NCI-H82 treated with DMSO at 0.1 percent for 48 hours (cell line): Measurements from ENCODE around the gene RGL1.

Source experiments
- DNase-seq: peaks from one replicate; lab custom pipeline; 2025; ENCODE audit not compliant: unreplicated experiment; lab: John Stamatoyannopoulos, UW

The RGL1 gene

DNA sequence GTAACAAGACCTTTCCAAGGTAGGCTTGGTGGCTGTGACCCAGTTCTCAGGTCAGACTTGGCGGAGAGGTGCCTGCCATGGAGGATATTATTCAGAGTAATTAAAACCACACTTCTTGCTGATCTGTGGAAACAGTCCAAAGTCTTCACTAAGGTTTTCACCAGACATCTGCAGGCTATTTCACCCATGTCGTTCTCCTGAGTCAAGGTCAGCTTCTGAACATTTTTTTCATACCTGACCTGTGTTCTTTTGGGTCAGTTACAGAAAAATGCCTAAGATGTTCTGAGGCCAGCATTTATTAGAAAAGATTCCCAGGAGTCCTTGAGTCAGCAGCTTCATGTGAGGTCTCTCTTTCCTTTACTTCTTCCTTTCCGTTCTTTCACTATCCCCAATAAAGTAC lies 54.9 kb downstream of the RGL1 start:
- no peak for DNase-seq

DNA sequence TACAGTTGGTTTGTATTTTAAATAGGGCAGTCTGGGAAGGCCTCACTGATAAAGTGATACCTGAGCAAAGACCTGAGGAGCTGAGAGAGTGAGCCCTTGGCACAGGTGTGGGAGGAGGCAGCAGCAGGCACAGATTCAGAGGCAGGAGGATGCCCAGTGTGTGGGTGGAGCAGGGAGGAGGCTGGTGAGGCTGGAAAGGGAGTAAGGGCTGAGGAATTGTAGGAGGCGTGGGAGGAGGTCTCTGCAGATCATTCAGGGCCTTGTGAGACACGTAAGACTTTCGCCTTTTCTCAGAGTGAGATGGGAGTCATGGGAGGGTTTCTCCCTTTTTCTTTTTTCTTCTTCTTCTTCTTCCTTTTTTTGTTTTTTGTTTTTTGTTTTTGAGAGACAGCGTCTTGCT lies 58.0 kb downstream of the RGL1 start:
- DNase-seq = no peak

DNA sequence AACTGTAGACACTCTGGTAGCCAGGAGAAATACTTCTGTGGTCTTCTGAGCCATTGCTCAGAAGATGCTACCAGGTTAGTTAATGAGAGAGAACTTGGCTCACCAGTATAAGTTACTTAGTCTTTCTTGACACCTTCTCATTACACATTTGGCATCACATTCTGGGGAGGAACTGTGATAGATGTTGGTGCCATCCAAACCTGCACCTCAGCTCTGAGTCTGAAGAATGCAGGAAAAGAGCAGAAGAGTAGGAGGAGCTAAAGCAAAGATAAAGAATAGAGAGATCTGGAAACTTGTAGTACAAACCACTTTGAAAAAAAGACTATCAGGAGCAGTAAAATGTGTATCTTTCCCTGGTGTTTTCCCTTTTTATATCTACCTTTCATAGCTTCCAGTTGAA lies 58.9 kb downstream of the RGL1 start:
- no peak for DNase-seq

DNA sequence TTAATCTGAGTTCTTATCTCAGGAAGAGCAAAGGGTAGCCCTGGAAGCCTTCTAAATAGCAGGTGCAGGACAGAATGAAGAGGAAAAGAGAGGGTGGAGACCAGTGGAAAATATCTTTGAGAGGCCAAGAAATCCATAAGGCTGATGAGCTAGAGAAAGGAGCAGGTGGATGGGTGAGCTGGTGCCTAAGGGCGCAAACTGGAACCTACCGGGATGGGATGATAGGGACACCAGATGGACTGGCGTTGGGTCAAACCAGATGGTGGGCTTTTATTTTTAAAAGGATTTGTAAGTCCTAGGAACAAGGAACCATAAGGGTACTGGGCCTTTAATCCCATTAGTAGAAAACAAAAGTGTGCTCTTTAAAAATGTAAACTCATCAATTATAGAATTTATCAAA lies 59.7 kb downstream of the RGL1 start:
- peak; percentile 100 for DNase-seq

DNA sequence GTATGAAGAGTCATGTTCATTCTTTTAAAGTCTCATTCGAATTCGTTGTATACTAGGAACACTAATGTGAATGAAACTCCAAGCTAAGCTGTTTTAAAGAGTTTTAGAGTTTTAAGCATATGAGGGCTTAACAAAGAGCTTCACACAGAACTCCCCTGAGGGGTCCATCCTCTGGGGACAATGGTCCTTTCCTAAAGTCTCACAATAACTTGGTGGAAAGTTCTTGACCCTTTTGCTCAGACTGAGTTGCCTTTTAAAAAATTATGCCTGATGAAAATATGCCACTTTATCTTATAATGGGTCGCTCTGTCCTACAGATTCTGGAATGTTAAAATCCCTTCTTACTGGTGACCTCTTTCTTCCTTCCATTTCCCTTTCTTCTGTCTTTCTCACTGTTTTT lies 64.3 kb downstream of the RGL1 start:
- no peak for DNase-seq

DNA sequence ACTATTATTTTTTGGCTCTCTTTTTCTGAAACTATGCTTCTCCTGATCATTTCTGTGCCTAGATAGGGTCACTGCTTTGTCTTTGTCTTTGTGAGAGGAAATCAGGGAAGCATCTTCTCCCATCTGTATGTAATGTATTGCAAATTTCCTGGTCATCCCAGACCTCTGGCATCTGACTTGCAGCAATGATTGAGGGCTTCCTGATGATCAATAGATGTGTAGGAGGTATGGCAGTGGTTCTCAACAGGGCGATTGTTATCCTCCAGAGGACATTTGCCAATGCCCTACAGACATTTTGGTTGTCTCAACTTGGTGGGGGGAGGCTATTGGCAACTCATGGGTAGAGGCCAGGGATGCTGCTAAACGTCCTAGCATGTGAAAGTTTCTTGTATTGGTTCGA lies 64.7 kb downstream of the RGL1 start:
- DNase-seq = no peak

DNA sequence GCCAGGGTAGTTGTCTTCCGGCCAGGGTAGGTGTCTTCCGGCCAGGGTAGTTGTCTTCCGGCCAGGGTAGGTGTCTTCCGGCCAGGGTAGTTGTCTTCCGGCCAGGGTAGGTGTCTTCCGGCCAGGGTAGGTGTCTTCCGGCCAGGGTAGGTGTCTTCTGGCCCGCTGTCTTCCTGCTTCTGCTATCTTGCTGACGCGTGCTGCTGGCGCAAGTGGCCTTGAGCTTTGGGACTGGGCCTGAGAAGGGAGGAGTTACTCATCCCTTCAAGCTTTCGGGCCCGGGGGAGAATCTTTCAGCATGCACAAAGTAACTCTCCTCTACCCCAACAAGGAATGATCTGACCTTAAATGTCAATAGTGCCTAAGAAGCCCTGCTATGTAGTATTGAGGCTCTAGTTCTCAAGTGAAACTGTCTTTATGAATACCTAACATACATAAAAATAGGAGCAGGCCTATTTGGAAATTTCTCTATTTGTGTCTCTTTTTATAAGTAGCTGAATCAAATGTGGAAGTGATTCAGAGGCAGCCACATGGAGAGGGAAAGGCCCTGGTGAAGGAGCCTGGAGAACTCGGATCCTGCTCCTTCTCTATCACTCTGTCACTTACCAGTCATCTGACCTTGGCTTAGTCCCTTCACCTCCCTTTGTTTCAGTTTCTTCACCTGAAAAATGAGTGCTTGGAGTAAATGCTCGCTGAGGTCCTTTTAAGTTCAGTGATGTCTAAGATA lies 65.6 kb downstream of the RGL1 start:
- DNase-seq = no peak

DNA sequence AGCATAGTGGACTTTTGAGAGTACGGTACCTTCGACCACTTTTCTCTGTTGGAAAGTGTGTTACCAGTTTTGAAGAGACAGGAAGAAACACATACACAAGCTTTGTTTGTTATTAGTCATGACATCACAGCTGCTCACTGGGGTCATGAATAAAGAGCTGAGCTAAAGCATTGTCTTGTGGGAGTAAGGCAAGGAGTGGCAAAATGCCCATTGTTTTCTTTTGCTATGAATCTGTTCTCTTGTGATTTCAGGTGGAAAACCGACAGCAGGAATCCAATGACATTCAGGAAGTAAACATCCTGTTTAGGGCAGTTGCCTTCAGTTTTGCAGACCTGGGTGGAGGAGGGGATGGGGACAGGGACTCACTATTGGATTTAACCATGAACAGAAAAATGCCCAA lies 66.2 kb downstream of the RGL1 start:
- no peak for DNase-seq

DNA sequence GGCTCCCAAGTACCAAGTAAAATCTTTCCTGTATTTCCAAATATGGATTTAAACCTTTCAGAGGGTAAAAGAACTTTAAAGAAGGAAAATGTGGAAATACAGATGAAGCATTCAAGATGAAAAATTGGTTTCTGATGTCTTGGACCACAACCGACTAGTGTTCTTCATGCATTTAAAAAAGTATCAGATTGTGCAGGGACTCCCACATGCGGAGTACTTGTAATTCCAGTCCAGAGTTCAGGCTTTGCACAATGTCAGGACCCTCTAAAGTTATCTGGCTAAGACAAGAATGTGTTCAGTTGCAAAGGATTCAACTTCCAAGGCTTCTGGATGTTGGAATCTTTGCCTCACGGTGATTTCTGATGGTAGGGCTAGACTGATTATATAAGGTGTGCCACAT lies 66.7 kb downstream of the RGL1 start:
- no peak for DNase-seq

DNA sequence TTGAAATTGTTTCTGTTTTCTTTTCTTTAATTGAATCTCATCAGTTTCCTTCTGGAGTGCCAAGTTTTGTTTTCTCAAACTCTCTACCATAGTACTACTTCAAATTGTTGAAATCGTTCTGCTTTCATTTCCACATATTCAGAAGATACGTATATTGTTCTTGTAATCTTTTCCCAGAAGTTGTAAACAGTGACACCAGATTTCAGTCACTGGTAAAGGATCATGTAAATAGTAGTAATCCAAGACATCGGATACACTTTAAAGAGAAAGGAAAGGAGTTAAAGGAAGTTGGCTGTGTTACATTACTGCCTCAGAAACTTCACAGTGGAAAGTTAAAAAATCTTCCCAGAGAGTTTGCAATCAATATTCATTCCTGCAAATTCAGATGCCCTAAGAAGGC lies 67.5 kb downstream of the RGL1 start:
- no peak for DNase-seq

DNA sequence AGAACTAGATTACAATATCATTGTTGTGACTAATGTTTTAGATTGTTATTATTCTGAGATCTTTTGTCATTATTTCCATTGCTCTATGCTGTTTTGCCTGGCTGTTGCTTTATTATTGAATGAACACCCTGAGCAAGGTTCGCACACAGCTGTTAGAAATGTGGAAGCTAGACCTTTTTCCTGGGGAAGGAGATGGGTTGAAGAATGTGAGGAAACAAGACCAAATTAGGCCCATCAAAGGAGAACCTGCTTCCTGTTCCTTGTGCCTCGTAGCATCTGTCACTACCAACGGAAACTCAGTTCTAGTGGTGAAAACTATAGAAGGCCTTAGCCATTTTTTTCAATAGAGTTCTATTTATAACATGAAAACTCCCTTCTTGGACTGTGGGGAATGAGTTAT lies 68.7 kb downstream of the RGL1 start:
- no peak for DNase-seq

DNA sequence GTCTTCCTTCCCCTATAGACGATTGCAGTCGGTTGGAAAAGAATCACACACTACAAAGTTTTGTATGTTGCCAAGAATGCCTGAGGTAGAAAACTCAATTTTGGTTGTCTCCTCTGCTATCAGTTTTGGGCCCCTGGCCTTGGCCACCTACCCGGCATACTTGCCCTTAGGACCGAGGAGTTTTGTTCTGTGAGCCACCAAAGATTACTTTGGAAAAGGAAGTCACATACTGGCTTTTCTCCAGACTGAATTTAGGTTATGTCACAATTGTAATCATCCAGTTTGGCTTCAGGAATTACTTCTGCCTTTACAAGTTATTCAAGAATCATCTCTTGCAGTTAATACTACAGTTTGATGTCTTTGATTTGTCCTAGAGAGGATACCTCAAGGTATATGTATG lies 71.4 kb downstream of the RGL1 start:
- no peak for DNase-seq

DNA sequence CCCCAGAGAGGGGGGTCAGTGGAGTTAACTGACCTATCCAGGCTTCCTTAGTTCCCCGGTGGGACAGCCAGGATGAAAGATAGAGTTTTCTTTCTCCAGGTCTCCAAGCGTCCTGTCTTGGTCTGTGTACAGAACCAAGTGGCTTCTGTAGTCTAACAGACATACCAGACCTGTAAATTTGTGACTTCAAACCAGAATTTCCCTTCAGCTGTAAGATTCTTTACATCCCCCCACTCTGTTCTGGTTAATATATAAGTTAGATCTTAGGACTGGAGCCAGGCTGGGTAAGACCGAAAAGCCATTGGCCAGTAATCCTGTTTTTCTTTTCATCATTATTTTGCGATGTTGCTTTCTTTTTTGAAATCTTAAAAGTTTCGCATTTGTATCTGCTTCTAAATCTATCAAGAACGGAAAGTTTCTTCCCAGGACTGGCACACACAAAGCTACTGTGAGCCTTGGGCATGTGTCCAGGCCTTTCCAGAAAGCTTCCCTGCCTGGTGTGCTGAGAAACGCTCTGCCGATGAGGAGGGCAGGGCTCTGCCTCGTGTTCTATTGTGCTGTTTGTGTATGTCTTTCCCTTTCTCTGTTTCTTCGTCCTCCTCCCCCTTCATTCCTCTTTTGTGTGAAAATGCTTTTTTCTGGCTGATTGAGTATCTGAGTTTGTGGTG lies 72.3 kb downstream of the RGL1 start:
- DNase-seq = no peak

DNA sequence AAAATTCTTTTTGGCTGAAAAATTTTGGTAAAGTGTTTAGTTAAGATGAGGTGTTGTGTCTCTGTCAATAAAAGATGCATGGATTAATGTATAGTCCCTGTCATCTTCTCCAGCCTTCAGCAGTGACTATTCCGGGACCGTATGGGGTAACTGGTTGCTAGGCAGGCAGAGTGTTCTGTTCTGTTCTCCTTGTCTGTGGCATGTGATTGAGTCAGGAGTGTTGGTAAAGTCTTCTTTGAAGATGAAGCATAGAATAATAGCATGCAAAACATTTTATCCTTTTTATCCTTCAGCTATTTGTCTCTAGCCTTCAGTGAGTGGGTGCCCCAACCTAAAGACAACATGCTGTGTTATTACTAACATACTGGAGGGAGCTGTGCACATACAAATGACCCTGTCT lies 74.6 kb downstream of the RGL1 start:
- DNase-seq = no peak

DNA sequence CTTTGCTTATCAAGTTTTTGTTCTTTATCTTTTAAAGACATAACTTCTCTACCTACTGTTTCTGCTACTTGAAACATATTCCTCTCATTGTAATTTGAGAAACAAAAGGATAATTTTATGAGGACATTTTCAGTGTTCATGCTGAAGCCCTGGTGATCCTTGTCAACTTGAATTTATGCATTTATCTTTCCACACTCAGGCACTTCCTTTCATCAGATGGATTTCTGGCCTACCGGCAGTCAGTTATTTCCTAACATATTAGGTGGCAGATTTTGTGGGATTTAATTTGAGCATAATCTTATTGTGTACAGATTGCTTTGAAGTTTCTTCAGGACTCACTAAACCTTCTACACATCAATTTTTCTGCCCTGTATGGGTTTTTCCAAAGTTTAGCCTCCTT lies 75.0 kb downstream of the RGL1 start:
- peak; percentile 32 for DNase-seq

DNA sequence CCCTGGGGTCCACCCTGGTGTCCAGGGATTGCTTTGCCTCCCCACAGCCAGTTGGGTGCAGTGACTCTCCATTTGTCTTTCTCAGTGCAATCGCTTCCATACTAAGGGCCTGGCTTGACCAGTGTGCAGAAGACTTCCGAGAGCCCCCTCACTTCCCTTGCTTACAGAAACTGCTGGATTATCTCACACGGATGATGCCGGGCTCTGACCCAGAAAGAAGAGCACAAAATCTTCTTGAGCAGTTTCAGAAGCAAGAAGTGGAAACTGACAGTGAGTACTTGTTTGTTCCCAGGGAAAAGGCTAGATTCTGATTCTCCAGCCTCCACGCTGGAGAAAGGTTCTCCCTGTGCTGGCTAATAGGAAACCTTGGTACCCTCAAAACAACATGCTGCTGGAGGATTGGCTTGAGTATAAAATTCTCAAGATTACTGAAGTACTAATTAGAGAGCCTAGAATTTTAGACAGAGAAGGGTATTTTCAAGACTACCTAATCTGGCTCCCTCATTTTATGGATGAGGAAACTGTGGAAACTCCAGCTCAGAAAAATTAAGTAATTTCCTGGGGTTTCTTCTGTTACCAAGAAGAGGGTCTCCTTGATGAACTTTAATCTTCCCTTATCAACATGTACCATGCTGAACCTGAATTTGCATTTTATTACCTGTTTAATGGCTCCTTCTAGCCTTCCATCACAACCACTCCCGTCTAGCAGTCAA lies 75.8 kb downstream of the RGL1 start:
- no peak for DNase-seq

DNA sequence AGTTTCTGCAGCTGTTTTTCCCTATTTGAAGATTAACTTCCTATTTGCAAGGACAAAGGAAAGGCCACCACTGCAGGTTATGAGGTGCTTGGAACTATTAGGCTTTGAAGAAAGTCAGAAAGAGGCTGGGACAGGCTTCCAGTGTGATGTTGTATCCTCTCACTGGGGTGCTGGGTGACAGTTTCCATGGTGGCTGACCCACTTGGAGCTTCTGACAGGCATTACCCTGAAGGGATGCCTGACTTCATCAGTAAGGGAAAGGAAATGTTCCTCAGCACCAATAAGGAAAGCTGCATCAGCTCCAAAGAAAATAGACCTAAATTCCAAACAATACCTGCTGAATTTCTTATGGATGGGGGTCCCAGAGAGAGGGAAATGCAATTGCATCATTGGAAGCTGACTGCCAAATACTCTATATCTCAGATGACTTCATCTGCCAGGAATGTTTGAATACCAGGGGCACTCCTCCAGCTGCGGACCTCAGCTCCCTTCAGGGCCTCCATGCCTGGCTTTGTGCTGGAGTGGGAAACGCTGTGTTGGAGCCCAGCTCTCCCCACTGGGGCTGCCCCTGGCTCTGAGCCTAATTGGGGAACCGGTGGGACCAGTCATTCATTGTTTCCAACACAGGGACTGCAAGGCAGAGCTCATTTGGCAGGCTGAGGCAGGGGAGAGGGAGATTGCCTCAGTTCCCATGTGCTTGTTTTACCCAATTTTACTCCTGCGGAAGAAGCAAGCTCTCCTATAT lies 76.6 kb downstream of the RGL1 start:
- DNase-seq = no peak

DNA sequence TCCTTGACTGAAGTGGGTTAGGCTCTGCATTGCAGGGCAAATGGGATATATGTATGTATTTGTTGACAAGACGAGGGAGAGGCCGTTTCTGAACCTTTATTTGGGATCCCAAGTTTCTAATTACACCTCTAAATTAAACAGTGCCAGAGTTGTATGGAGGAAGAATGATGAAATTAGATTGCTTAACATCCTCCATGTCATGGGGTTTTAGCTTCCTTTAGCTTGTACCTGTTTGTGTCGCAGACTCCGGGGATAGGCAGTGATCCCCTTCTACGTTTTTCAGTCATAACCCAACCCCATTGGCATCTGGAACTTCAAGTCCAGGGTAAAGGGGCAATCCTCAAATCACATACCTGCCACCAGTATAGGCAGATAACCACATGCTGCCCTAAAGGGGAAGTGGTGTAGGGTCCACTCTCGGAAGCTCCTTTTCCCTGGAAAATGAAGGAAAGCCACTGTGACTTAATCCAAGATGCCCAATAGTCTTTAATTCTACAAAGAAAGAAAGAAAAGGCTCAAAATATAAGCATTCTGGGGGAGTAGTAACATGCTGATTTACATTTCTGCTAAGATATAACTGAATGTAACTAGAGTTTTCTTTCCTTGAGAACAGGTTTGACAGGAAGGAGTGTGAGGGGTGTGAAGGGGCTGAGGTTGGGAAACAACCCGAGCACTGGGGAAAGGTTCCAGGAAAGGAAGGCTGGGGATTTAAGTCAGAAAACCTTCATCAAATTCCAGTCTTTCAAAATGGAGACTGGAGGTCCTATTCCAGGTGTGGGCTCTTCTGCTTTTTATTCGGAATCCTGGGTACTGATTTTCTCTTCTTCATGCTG lies 77.6 kb downstream of the RGL1 start:
- no peak for DNase-seq

DNA sequence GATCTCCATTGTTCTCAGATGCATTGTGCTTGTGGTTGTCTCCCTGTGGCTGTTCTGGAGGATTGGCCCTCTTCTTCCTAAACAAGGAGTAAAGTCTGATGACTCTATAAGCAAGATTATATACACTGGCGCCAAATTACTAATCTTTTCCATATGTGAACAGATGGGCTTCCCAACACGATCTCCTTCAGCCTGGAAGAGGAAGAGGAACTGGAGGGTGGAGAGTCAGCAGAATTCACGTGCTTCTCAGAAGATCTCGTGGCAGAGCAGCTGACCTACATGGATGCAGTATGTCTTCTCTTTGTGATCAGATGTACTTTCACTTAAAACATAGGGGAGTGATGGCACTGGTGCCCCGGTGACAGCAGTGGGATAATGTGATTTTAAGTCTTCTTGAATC lies 78.7 kb downstream of the RGL1 start:
- DNase-seq = peak; percentile 90

DNA sequence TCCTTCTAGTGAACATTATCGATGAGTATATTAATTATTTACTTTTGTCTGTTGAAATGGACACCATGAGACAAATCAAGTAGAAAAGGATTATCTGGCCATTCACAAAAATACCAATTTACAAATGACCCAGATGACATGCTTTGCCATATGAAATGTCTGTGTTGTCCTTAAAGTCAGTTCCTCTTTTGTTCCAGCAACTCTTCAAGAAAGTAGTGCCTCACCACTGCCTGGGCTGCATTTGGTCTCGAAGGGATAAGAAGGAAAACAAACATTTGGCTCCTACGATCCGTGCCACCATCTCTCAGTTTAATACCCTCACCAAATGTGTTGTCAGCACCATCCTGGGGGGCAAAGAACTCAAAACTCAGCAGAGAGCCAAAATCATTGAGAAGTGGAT lies 79.6 kb downstream of the RGL1 start:
- DNase-seq = no peak
